Cardiac fibroblast (primary cell): ENCODE results near the gene ASXL1.
"Not testable (repeated sequence)": the region's sequence is repeated elsewhere in the genome, so short reads cannot be mapped to it uniquely, and the experiment has no call there.

Experiments
- DNase-seq, 2 donors: peaks; one replicate each; pipeline versions ENCODE4 v3.0.0 to v3.0.0-alpha.2; 2010; ENCODE audit warnings: low read depth in 2 of 2
- H3K4me3 ChIP-seq, 2 donors: replicated peaks in 1 of 2; 1 replicate in 1 of 2; 2 replicates in 1 of 2; pipeline ENCODE4 v1.5.1; 2011; ENCODE audit warnings: low read depth in 2 of 2, low read length in 2 of 2, mild to moderate bottlenecking in 2 of 2, moderate library complexity in 1 of 2
- TF ChIP-seq, protein P1 (sequence below): IDR thresholded peaks from one replicate; pipeline ENCODE4 v1.5.1; 2011; ENCODE audit warnings: low read depth, mild to moderate bottlenecking, low read length, inconsistent platforms

The ASXL1 gene

DNA sequence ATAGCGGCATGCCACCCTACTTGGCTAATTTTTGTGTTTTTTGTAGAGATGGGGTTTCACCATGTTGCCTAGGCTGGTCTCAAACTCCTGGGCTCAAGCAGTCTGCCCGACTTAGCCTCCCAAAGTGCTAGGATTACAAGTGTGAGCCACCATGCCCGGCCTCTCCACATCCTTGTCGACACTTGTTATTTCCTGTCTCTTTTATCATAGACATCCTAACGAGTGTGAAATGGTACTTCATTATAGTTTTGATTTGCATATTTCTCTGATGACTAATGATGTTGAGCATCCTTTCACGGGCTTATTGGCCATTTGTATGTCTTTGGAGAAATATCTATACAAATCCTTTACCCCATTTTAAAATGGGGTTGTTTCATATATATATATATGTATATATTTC, 39.0 kb upstream of the ASXL1 start:
- H3K4me3 ChIP-seq: no peak overlapping the region
- TF ChIP-seq, protein P1, sequence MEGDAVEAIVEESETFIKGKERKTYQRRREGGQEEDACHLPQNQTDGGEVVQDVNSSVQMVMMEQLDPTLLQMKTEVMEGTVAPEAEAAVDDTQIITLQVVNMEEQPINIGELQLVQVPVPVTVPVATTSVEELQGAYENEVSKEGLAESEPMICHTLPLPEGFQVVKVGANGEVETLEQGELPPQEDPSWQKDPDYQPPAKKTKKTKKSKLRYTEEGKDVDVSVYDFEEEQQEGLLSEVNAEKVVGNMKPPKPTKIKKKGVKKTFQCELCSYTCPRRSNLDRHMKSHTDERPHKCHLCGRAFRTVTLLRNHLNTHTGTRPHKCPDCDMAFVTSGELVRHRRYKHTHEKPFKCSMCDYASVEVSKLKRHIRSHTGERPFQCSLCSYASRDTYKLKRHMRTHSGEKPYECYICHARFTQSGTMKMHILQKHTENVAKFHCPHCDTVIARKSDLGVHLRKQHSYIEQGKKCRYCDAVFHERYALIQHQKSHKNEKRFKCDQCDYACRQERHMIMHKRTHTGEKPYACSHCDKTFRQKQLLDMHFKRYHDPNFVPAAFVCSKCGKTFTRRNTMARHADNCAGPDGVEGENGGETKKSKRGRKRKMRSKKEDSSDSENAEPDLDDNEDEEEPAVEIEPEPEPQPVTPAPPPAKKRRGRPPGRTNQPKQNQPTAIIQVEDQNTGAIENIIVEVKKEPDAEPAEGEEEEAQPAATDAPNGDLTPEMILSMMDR: no peak
- DNase-seq: no peak

DNA sequence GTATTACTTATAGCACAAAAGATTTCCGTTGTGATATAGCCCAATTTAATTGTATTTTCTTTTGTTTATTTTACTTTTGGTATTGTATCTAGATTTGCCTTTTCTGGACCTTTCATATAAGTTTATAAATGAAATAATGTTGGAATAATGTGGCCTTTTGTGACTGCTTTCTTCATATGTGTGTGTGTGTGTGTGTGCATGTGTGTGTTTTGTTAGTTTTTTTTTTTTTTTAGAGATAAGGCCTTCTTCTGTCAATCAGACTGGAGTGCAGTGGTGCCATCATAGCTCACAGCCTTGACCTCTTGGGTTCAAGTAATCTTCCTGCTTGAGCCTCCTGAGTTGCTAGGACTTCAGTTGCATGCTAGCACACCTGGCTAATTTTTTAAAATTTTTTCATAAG, 37.8 kb upstream of the ASXL1 start:
- TF ChIP-seq, protein P1: no peak
- H3K4me3 ChIP-seq: no peak overlapping the region
- no peak for DNase-seq

DNA sequence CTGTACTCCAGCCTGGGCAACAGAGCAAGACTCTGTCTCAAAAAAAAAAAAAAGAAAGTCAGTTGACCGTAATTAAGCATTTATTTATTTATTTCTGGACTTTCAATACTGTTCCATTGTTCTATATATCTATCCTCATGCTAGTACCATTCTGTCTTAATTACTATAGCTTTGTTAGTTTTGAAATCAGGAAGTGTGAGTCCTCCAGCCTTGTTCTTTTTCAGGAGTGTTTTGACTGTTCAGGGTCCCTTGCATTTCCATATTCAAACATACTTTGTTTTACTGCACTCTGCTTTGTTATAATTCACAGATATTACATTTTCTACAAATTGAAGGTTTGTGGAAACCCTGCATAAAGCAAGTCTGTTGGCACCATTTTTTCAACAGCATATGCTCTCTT, 36.7 kb upstream of the ASXL1 start:
- TF ChIP-seq, protein P1: no peak
- no peak overlapping the region for H3K4me3 ChIP-seq
- no peak for DNase-seq

DNA sequence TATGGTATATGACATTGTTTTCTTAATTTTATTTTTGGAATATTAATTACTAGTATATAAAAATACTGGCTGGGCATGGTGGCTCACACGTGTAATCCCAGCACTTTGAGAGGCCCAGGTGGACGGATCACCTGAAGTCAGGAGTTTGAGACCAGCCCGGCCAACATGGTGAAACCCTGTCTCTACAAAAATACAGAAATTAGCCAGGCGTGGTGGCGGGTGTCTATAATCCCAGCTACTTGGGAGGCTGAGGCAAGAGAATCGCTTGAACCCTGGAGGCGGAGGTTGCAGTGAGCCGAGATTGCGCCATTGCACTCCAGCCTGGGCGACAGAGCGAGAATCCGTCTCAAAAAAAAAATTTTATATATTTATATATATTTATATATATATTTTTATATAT, 35.9 kb upstream of the ASXL1 start:
- not testable (repeated sequence) for DNase-seq, H3K4me3 ChIP-seq

DNA sequence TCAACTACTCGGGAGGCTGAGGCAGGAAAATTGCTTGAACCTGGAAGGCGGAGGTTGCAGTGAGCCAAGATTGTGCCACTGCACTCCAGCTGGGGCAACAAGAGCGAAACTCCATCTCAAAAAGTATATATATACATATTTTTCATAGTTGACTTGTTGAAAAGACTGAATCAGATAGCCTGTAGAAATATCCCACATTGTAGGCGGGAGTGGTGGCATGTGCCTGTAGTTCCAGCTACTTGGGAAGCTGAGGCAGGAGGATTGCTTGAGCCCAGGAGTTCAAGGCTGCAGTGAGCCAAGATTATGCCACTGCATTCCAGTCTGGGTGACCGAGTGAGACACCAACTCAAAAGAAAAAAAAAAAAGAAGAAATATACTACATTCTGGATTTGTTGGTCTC, 34.4 kb upstream of the ASXL1 start:
- H3K4me3 ChIP-seq, DNase-seq: not testable (repeated sequence)

DNA sequence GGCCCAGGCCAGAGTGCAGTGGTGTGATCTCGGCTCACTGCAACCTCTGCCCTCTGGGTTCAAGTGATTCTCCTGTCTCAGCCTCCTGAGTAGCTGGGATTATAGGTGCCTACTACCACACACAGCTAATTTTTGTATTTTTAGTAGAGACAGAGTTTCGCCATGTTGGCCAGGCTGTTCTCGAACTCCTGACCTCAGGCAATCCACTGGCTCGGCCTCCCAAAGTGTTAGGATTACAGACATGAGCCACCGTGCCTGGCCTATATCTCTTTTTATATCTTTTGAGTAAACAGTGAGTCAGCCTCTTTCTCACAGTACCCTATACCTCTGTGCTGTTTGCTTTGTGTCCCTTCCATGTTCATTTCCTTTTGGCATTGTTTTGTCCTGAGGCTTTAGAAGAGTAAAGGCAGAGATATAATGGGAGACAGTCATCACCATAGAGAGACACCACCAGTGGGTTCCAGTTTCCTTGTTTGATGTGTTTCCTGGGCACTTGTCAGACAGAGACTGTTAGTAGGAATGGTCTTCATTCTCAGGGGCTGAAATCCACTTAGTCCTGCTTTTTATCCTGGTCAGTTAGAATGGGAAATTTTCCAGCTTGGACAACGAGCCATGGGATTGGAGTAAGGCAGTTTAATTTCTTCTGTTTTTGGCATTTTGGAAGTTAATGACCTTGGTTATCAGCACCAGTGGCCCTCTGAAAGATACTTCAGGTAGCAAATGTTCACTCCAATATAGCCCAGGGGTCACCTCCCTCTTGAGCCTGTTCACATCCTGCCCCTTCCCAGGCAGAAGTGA, 32.2 kb upstream of the ASXL1 start:
- TF ChIP-seq, protein P1: no peak
- DNase-seq: peak; percentile 52 to 86

DNA sequence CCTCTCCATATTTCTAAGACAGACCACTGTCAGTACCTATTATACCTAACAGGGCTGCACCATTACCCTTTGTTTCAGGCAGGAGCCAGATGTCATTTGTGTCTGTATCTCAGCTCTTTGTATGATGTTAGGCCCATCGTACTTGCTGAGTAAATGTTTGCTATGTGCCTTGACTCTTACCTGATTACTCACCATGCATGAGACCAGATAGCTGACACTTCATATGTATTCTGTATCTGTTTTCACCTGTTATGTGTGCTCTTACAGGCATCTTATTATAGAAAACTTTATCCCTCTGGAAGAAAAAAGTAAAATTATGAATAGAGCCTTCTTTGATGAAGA, 31.7 kb upstream of the ASXL1 start:
- no peak overlapping the region for H3K4me3 ChIP-seq
- peak in 1 of 2 donors; percentile 40 for DNase-seq
- TF ChIP-seq, protein P1: no peak

More for the DNA sequence above, 32.2 kb upstream of the ASXL1 start:
- H3K4me3 ChIP-seq: no peak overlapping the region

DNA sequence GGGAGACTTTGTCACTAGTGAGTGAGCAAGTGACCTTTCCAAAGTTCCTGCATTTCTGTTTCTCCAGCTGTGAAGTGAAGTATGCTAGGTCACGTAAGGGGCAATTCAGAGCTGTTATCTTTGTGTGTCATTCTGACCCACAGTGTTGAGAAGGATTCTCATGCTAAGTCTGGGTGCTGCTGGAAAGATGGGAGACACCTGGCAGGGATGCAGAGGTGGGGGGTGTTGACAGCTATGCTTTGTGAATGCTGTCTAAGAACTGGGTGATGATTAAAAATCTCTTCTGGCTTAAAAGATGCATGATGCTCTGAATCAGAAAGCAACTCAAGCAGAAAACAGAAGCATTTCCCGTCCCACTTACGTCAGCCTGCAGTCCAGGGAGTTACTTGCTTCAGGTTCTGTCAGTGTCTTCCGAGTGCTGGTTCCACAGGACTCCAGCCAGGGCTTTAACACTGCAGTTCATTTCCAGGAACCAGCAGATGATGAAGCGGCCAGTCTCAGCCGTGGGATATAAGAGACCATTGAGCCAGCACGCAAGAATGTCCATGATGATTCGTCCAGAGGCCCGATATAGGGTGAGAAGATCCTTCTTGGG, 30.9 kb upstream of the ASXL1 start:
- TF ChIP-seq, protein P1: no peak
- H3K4me3 ChIP-seq: no peak overlapping the region
- DNase-seq: peak; percentile 90 to 91
